HG02571 (cell line): ENCODE results near the gene ACSL4.

Source experiments
- ATAC-seq: cut with Tn5 transposase; IDR thresholded peaks from one replicate; pipeline ENCODE4 v1.9.1; 2021; ENCODE audit warnings: mild to moderate bottlenecking, moderate library complexity; ENCODE audit not compliant: unreplicated experiment

ACSL4 gene

DNA sequence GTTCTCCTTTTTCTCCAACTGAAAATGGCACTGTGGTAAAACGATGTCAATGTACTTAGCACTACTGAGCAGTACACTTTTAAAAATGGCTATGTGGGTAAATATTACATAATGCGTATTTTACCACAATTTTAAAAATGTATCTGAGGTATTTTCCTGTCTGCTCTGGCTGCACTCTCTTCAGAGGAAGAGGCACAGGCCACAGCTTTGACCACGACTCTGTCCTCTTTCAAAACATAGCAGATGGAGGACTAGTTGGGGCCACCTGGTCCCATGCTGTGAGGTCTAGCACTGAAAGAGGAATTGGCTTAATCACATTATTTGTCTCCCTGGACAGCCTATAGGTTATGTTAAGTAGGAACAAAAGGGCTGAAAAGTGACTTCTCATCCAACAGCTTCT is 113.3 kb downstream of the ACSL4 start:
- no peak for ATAC-seq

DNA sequence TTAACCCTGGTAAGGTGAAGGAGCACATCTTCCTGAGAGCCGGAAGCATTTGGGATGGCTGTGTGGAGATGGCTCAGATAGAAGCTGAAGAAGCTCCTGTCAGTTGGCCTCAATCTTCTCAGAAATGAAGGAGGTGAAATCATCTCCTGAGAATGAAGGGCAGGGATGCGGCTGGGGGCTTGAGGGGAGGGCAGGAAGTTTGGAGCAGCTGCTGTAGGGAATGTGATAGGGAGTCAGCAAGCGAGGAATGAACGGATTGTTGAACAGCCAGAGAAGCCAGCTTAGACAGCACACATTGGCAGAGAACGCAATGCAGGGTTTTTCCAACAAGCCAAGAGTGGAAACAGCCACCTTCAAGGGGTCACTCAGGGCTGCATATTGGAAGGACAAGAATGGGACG is 118.1 kb downstream of the ACSL4 start:
- ATAC-seq: no peak

DNA sequence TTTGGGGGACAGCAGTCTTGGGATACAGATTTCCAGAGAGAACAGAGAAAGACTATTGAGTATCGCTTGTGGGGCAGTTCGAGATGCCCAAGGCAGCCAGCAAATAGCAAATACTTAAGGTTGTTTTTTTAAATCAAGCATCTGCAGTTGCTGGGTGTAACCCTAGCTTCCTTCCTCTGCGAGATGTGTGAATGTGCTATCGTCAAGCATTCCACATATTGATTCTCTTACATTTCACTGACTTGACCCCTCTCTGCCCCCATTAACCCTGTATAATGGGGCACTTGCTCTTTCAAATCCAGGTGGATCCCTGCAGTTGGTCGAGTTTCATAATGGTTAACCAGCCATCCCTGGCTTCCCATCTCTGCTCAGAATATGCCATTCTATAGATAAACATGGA is 131.6 kb downstream of the ACSL4 start:
- ATAC-seq: no peak

DNA sequence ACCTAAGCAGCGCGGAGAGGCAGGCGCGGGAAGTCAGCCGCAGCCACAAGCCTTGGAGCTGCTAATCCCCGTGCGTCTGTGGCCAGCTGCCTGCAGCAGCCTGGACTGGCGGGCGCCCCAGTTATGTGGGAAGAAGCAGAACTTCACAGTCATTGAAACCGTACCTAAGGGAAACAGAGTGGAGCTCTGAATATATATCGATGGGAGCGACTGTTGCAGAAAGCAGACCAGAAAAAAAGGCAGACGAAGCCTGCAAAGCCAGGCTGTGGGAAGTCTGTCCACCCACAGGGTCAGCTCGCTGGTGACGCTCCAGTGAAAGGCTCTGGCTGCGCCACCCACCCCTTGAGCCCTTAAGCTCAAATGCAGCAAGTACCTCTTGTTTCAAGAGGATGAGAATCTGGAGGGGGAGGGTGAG is 132.8 kb downstream of the ACSL4 start:
- no peak for ATAC-seq

DNA sequence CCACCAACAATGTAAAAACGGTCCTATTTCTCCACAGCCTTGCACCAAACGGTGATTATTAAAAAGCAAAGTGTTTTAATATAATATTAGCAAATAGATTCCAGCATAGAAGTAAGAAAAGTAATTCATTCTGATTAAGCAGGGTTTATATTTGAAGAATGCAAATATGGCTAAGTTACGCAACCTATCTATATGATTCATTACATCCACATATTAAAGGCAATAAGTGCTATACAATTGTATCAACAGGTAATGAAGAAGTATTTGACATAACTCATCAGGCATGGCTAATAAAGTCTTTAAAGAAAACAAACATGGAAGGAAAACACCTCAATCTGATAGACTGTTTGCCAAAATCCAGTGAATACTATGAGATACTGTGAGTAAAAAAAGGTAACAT is 137.0 kb downstream of the ACSL4 start:
- no peak for ATAC-seq
